IPS-18c (cell line): ENCODE measurements around the gene IL26.
"Not testable (repeated sequence)": the region's sequence is repeated elsewhere in the genome, so short reads cannot be mapped to it uniquely, and the experiment has no call there.

Source experiments
- H3K4me3 ChIP-seq: 2 replicates; pipeline ENCODE4 v1.7.0; 2013; ENCODE audit warnings: low read depth, mild to moderate bottlenecking, low read length, moderate library complexity; ENCODE audit not compliant: insufficient read depth
- H3K9me3 ChIP-seq: one replicate; pipeline ENCODE4 v1.6.1; 2013; ENCODE audit warnings: mild to moderate bottlenecking, low read length, moderate library complexity; ENCODE audit not compliant: control insufficient read depth, insufficient read depth

The IL26 gene

DNA sequence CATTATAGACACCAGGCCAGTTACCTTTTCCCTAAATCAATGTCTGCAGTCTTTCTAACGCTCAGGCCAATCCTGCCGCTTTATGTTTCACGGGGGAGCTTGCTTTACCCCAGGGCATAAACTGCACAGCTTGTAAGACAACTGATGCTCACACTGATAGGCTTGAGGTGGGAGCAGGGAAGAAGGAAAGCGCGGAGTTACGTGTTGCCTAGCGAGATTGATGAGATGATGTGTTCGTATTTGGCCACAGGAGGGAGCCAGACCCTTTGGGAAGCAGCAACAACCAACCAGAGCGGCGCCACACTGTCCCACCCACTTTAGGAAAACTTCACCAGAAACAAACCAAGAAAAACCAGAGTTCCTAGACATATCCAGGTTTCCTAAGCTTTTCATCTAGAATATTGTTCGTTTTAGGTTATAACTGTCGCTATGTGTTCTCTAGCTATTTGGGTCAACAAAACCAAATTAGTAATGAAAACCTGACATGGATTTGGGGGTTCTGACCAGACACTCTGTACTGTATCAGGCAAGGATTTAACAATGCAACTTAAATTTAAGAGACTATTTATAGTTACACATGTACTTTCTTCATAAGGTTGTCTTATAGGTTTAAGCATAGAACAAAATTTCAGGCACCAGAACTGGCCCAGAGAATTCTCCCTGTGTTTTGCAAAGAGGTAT is 2.4 kb downstream of the IL26 start:
- no peaks in the 10 kb centered on the region for H3K9me3 ChIP-seq
- no peak overlapping the region for H3K4me3 ChIP-seq

DNA sequence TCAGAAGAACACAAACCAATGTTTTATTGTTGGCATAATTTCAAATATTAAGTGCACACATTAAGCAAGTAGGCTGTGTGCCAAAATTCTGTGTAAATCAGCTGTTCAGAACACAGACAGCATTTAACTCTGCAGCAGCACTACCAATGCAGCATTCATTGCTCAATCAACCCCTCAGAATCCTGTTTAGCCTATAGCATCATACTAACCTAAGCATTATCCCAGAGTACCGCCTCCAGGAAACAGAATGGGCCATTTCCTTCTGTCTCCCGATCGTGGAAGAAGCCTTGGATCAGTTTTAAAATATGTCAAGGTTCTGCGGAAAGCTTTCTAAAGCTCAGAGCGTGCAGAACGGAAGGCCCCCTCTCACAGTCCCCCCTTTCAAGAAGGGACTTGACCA is 3.3 kb downstream of the IL26 start:
- Histone ChIP-seq H3K9me3 (no peaks in the 10 kb centered on the region), H3K4me3 (no peak overlapping the region)

DNA sequence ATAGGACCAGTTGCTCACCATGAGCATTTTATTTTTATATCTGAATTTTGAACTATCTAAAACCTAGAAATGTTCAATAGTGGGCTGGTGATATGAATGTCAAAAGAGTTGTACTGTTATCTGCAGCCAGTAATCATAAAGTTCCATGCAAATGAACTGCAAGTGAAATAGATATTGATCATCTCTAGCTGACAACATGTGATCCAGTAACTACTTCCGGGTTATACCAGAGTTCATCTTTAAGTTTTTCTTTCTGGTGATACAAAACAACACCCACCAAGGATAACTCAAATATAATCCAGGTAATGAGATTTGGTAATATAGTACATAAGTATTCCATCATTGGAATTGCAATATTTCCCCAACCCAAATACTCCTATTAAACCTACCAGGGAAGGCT is 4.1 kb downstream of the IL26 start:
- Histone ChIP-seq H3K4me3 (no peak overlapping the region), H3K9me3 (no peaks in the 10 kb centered on the region)

DNA sequence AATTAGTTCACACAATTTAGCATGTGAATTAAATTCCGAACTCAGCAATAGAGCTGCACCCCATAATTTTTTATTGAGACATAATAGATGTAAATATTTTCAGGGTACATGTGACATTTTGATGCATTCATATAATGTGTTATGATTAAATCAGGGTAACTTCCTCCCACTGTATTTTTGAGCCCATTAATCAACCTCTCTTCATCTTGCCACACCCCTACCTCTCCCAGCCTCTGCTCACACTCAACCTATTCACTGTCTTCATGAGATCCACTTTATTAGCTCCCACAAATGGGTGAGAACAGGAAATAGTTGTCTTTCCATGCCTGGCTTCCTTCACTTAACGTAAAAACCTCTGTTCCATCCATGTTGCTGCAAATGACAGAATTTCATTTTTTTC is 14.7 kb downstream of the IL26 start:
- H3K9me3 ChIP-seq, result no peaks in the 10 kb centered on the region
- H3K4me3 ChIP-seq, result no peak overlapping the region

- not testable (repeated sequence) for H3K9me3 ChIP-seq, H3K4me3 ChIP-seq
Measured at GRCh38 chr12:68209048-68209728, 16.4 kb downstream of the IL26 start.

DNA sequence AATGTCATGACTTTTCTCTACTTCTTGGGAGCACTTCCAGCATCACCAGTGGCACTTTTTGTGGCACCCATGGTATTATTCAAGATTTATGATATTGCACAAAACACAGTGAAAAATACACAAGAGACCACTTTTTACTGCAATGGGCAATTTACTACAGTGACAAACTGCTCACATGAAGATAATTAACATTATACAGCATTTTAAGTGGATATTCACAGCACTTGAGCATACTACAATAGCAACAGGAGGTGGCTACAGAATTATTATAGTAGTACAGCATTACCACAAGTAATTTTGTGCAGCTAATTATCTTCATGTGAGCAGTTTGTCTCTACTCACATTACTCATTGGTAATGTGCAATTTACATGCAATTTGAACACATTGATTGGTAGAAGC is 18.3 kb downstream of the IL26 start:
- H3K9me3 ChIP-seq, result no peaks in the 10 kb centered on the region
- no peak overlapping the region for H3K4me3 ChIP-seq

DNA sequence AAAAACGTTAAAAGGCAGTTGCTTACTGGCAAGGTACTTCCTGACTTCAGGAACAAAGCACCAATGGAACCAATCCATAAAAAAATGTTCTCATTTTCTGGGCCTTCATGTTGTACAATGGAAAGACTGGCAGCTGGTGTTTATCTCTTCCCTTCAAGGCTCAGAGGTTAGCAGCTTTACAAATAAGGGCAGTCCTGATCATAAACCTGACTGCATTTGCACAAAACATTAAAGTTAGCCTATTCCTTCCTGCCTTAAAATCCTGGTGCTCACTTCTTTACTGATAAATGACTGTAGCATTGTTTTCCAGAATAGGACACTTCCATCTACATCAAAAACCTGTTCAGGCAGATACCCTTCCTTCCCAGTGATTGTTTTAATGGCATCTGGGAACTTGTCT is 19.2 kb downstream of the IL26 start:
- Histone ChIP-seq H3K9me3 (no peaks in the 10 kb centered on the region), H3K4me3 (no peak overlapping the region)

GRCh38 chr12:68203460-68203875 is 22.1 kb downstream of the IL26 start:
- no peaks in the 10 kb centered on the region for H3K9me3 ChIP-seq
- H3K4me3 ChIP-seq, result no peak overlapping the region

- H3K4me3 ChIP-seq, result no peak overlapping the region
- H3K9me3 ChIP-seq, result no peaks in the 10 kb centered on the region
Measured at GRCh38 chr12:68200854-68201253, 24.8 kb downstream of the IL26 start.

GRCh38 chr12:68199127-68199526 is 26.5 kb downstream of the IL26 start:
- H3K9me3 ChIP-seq, result no peaks in the 10 kb centered on the region
- no peak overlapping the region for H3K4me3 ChIP-seq

GRCh38 chr12:68198507-68199086 is 27.0 kb downstream of the IL26 start:
- Histone ChIP-seq H3K4me3 (no peak overlapping the region), H3K9me3 (no peaks in the 10 kb centered on the region)

- H3K4me3 ChIP-seq, result no peak overlapping the region
Measured at GRCh38 chr12:68190301-68190700, 35.3 kb downstream of the IL26 start.

DNA sequence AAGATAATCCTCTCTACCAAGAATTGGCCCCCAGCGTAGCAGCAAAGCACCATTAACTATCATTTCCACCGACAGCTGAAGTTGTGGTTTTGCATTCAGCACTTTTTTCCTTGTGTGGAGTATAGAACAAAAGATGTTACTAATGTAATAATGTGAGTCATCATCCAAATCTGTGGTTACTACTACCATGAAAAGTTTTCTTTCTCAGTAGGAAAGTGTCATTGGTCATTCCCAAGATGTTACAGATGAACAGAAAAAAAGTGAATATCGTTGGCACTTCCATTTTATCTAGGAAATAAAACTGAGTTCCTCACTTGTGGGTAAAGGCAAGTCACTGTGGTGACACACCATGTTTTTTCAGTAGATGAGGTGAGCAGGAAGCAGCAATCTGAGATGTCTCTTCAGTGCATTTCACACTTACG is 35.8 kb downstream of the IL26 start:
- Histone ChIP-seq H3K4me3 (no peak overlapping the region), H3K9me3 (no peaks in the 10 kb centered on the region)

More at GRCh38 chr12:68190301-68190700, 35.3 kb downstream of the IL26 start:
- H3K9me3 ChIP-seq, result no peaks in the 10 kb centered on the region

DNA sequence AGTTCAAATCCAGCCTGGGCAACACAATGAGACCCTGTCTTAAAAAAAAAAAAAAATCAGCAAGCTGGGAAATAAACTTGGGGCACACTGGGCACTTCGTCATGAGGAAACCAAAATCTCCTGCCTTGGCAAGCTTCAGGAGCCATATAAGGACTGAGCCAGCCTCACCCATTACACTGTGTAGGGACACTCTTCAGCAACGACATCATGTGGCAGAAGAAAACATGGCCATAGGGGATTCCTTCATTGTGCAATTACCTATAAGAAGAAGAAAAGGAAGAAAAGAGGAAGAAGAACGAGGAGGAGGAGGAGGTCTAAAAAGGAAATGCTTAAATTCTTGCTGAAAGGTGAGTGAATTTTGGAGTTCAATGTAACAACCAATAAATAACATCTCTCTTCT is 40.0 kb downstream of the IL26 start:
- no peaks in the 10 kb centered on the region for H3K9me3 ChIP-seq

GRCh38 chr12:68180792-68181744 is 44.5 kb downstream of the IL26 start:
- H3K9me3 ChIP-seq, result no peaks in the 10 kb centered on the region
- H3K4me3 ChIP-seq, result no peak overlapping the region

More for the DNA sequence above, 40.0 kb downstream of the IL26 start:
- H3K4me3 ChIP-seq, result no peak overlapping the region

DNA sequence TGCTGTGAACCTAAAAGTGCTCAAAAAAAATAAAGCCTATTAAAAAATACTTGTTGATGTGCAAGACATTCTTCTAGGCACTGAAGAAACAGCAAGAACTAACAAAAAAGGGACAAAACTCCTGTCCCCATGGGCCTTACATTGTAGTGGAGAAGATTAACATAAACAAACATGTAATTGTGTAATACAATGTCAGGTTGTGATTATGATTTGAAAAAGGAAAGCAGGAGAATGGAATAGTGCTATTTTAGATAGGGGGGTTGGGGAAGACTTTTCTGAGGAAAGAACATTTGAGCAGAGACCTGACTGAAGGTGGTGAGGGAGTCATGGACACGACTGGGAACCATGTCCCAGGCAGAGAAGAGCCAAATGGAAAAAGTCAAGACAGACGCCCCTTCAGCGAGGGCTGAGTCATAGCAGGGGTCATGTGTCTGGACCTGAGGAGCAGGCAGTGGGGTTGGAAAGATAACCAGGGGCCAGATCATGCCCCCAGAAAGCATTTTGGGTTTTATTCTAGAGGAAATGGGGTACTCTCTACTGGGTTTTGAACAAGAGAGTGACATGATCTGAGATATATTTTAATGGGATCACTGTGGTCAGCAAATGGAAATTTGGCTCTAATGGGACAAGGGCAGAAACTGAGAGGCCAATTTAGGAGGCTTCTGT is 46.7 kb downstream of the IL26 start:
- Histone ChIP-seq H3K9me3 (no peaks in the 10 kb centered on the region), H3K4me3 (no peak overlapping the region)

- Histone ChIP-seq H3K4me3 (no peak overlapping the region), H3K9me3 (no peaks in the 10 kb centered on the region)
Measured at GRCh38 chr12:68178184-68178583, 47.4 kb downstream of the IL26 start.
